B cell (primary cell): ENCODE results near the gene GDE1. TPM values are rescaled to one million over a fixed set of nuclear protein-coding genes. Genes with fewer than 3 reads are reported as not detected.

Experiments used
- ATAC-seq: fragments of 200-7000 bp; cut with Tn5 transposase; one replicate; pipeline ENCODE4 v1.10.0; 2021; ENCODE audit warnings: low read depth, mild to moderate bottlenecking, moderate number of reproducible peaks, moderate library complexity
- CTCF ChIA-PET: fragments of 350-600 bp; sonication (Branson Sonifier 250); formaldehyde crosslinking; loops from one replicate; lab custom pipeline; 2021; ENCODE audit warnings: antibody characterized with exemption, inconsistent platforms; lab: Charles Lee
- POLR2A ChIA-PET: fragments of 350-600 bp; sonication (Branson Sonifier 250); formaldehyde crosslinking; loops from one replicate; lab custom pipeline; 2021; ENCODE audit warnings: antibody characterized with exemption; lab: Charles Lee
- DNase-seq: peaks from one replicate; pipeline ENCODE4 v3.0.0; 2013
- H2AFZ ChIP-seq: 2 replicates; pipeline ENCODE4 v1.6.1; 2012; ENCODE audit warnings: mild to moderate bottlenecking, low read depth, low read length; ENCODE audit not compliant: insufficient read depth, poor library complexity, severe bottlenecking
- H3K27ac ChIP-seq, 2 donors: 1 replicate in 1 of 2; 2 replicates in 1 of 2; pipeline ENCODE4 v1.5.1; 2012 to 2013; ENCODE audit warnings: low read length in 2 of 2, mild to moderate bottlenecking in 2 of 2, moderate library complexity in 1 of 2
- H3K27me3 ChIP-seq, 4 experiments: fragments of 200-600 bp in 1 of 4; sonication (generic) in 1 of 4; replicated peaks in 1 of 4; 1 replicate in 2 of 4; 2 replicates in 2 of 4; pipeline versions ENCODE4 v1.6.1 to v1.7.0; 2013 to 2016; ENCODE audit warnings: low read length in 3 of 4, mild to moderate bottlenecking in 2 of 4, mixed read lengths in 1 of 4, moderate library complexity in 1 of 4; ENCODE audit not compliant: insufficient read depth in 4 of 4, control insufficient read depth in 3 of 4; ENCODE audit errors: control extremely low read depth in 1 of 4
- H3K36me3 ChIP-seq, 2 experiments: replicated peaks in 1 of 2; 1 replicate in 1 of 2; 2 replicates in 1 of 2; pipeline versions ENCODE4 v1.6.1 to v1.7.1; 2013; ENCODE audit warnings: low read length in 1 of 2; ENCODE audit not compliant: insufficient read depth in 2 of 2, control insufficient read depth in 1 of 2; ENCODE audit errors: control extremely low read depth in 1 of 2, extremely low read depth in 1 of 2
- H3K4me1 ChIP-seq, 2 donors: fragments of 200-600 bp in 1 of 2; sonication (generic) in 1 of 2; 1 replicate in 1 of 2; 2 replicates in 1 of 2; pipeline versions ENCODE4 v1.5.1 to v1.6.1; 2013 to 2017; ENCODE audit warnings: low read length in 2 of 2; ENCODE audit not compliant: control insufficient read depth in 2 of 2, insufficient read depth in 2 of 2
- H3K4me2 ChIP-seq: replicated peaks from 2 replicates; pipeline ENCODE3; 2012; ENCODE audit warnings: mild to moderate bottlenecking, low read depth, low read length; ENCODE audit not compliant: poor library complexity, severe bottlenecking
- H3K4me3 ChIP-seq, 5 experiments: fragments of 200-600 bp in 1 of 5; sonication (generic) in 1 of 5; 1 replicate in 3 of 5; 2 replicates in 2 of 5; pipeline versions ENCODE4 v1.5.1 to v1.7.0; 2011 to 2016; ENCODE audit warnings: low read length in 4 of 5, mild to moderate bottlenecking in 4 of 5, low read depth in 2 of 5, control low read depth in 1 of 5, moderate library complexity in 1 of 5; ENCODE audit not compliant: insufficient read depth in 1 of 5; ENCODE audit errors: control extremely low read depth in 1 of 5, extremely low read depth in 1 of 5
- H3K79me2 ChIP-seq: fragments of 200-600 bp; sonication (generic); one replicate; pipeline ENCODE4 v1.6.0; 2016; ENCODE audit warnings: low read length; ENCODE audit not compliant: control insufficient read depth, insufficient read depth
- H3K9ac ChIP-seq: fragments of 200-600 bp; sonication (generic); 2 replicates; pipeline ENCODE4 v1.6.1; 2017; ENCODE audit warnings: mild to moderate bottlenecking, low read length, moderate library complexity
- H3K9me3 ChIP-seq, 3 donors: one replicate each; pipeline versions ENCODE4 v1.6.1 to v1.7.1; 2013; ENCODE audit warnings: low read length in 2 of 3; ENCODE audit not compliant: control insufficient read depth in 2 of 3, insufficient read depth in 1 of 3; ENCODE audit errors: control extremely low read depth in 1 of 3
- H4K20me1 ChIP-seq: 2 replicates; pipeline ENCODE4 v1.6.0; 2012; ENCODE audit warnings: mild to moderate bottlenecking, low read length; ENCODE audit not compliant: insufficient read depth, control insufficient read depth, poor library complexity, severe bottlenecking
- H3K27ac Mint-ChIP-seq: one replicate; pipeline ENCODE4 v1.8.0; 2021; ENCODE audit warnings: mixed read lengths
- H3K27me3 Mint-ChIP-seq: one replicate; pipeline ENCODE4 v1.8.0; 2021; ENCODE audit warnings: mixed read lengths
- H3K4me1 Mint-ChIP-seq: one replicate; pipeline ENCODE4 v1.8.0; 2021; ENCODE audit warnings: mixed read lengths
- H3K4me3 Mint-ChIP-seq: one replicate; pipeline ENCODE4 v1.8.0; 2021; ENCODE audit warnings: mixed read lengths
- H3K9me3 Mint-ChIP-seq: one replicate; pipeline ENCODE4 v1.8.0; 2022; ENCODE audit warnings: mixed read lengths; ENCODE audit not compliant: insufficient read depth
- EZH2 ChIP-seq: IDR thresholded peaks from 2 replicates; pipeline ENCODE4 v1.6.1; 2012; ENCODE audit warnings: borderline replicate concordance, low read depth, mild to moderate bottlenecking, moderate library complexity, low read length; ENCODE audit not compliant: insufficient read depth, poor library complexity, severe bottlenecking
- WGBS: methylation state at CpG from one replicate; pipeline ENCODE4 v1.1.5; 2013; ENCODE audit warnings: missing lambda C conversion rate; ENCODE audit not compliant: insufficient coverage; 5-methylcytosine and 5-hydroxymethylcytosine counted together
- intact Hi-C: fragments of 100-400 bp; cut with micrococcal nuclease; formaldehyde crosslinking; loops from one replicate; pipeline ENCODE4 v1.10.0; 2022
- polyA plus RNA-seq: library from polyadenylated mRNA; depleted of rRNA; stranded (reverse); fragments of >200 nt; gene quantifications from 2 replicates; pipeline ENCODE4 v1.2.3, GENCODE V29; 2012
- total RNA-seq, 2 donors: library from RNA; stranded (reverse); fragments of 120-200 nt in 1 of 2; gene quantifications; 1 replicate in 1 of 2; 2 replicates in 1 of 2; pipeline versions ENCODE4 v1.2.3 to v1.2.4, GENCODE V29; 2013 to 2022
- TF ChIP-seq, protein P1 (sequence below): fragments of 200-600 bp; IDR thresholded peaks from one replicate; pipeline ENCODE4 v1.8.0; 2022; ENCODE audit warnings: antibody characterized with exemption, mild to moderate bottlenecking

GDE1 gene
- total and polyA plus RNA-seq, 2 donors (not counting 1 experiment from before 2014, with no cell fraction given), result 10.0 to 25.3 TPM

DNA sequence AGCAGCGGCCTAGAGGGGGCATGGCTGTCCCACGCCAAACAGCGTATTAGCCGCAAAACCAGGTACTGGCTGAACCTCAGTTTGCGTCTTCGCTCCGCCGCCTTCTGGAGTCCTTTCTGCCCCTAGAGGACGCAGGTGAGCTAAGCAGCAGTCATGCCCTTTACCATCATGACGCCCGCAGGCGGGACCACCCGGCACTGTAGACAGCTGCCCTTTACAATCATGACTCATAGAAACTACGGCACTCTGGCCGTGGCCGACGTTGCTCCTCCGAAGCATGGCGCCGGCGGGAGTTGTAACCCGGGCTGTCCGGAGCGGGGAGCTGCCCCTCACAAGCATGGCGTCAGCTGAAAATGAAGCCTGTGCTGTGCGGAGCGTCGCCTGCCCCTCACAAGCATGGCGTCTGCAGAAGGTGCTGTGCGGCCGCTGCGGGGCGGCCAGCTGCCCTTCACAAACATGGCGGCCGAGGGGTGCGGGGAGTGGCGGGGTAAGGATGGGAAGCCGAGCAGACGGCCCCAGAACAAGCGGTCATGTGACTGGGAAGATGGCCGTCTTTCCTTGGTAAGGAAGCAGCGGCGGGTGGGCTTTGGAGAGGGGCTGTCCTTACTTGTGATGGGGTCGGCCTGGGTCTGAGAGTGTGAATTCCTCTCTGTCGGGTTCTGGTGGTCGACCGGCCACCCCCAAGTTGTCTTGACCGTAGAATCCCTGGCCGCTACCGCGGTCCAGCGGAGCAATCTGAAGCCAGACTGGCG lies 33.5 kb upstream of the GDE1 start, which contains the start of gene VPS35L:
Gene VPS35L, plus strand, starts transcription at position 518 of the 752 bp plus-strand sequence. Its CDS starts 27 bp downstream, at position 545.
- peak within 1 kb of the TSS; percentile 86 for H3K9ac ChIP-seq
- Mint-ChIP-seq H3K9me3 (no peaks in the 10 kb centered on the region), H3K27ac (peak within 1 kb of the TSS; percentile 93), H3K27me3 (no peaks in the 10 kb centered on the region), H3K4me3 (peak within 1 kb of the TSS; percentile 93), H3K4me1 (peaks cover 24% of the 10 kb centered on the region)
- 0% methylated on average over 51 of the region's 53 CpGs for WGBS
- peaks cover 3% of the 10 kb centered on the region for H4K20me1 ChIP-seq
- peak within 1 kb of the TSS; percentile 87 for H3K4me2 ChIP-seq
- H3K9me3 ChIP-seq, result peaks cover 0 to 7% (median 0%) of the 10 kb centered on the region in 3 donors
- ChIA-PET POLR2A (interaction anchor here (0.6 to 3.3 kb wide), 11 partner anchors 31 to 765 kb away, joined by 3 to 19 read pairs (median 4); partner anchors contain the start of genes ARL6IP1, CCP110, COQ7 and IQCK), CTCF (interaction anchor here (0.8 to 6.3 kb wide), 19 partner anchors 9 to 830 kb away, joined by 3 to 55 read pairs (median 4); partner anchors contain the start of genes CCP110, GDE1, GPRC5B and IQCK)
- H3K4me3 ChIP-seq, result peak within 1 kb of the TSS; percentile 68 to 92 (median 87)
- DNase-seq, result peak; percentile 99
- H3K27me3 ChIP-seq, result no peaks in the 10 kb centered on the region
- H3K27ac ChIP-seq, result peak within 1 kb of the TSS; percentile 81 to 88
- peak within 1 kb of the TSS; percentile 98 for H2AFZ ChIP-seq
- ATAC-seq, result peak; percentile 94
- peaks cover 11% of the 10 kb centered on the region for H3K79me2 ChIP-seq
- no peaks in the 10 kb centered on the region for H3K36me3 ChIP-seq
- peaks cover 7 to 19% of the 10 kb centered on the region in 2 donors for H3K4me1 ChIP-seq
- intact Hi-C loops, result loop anchor here (1.0 to 10.0 kb wide), 6 partner anchors 32 to 1349 kb away; partner anchors contain the start of genes ARL6IP1, CCP110, DCUN1D3 and IQCK
- no peak for TF ChIP-seq EZH2
- TF ChIP-seq, protein P1, sequence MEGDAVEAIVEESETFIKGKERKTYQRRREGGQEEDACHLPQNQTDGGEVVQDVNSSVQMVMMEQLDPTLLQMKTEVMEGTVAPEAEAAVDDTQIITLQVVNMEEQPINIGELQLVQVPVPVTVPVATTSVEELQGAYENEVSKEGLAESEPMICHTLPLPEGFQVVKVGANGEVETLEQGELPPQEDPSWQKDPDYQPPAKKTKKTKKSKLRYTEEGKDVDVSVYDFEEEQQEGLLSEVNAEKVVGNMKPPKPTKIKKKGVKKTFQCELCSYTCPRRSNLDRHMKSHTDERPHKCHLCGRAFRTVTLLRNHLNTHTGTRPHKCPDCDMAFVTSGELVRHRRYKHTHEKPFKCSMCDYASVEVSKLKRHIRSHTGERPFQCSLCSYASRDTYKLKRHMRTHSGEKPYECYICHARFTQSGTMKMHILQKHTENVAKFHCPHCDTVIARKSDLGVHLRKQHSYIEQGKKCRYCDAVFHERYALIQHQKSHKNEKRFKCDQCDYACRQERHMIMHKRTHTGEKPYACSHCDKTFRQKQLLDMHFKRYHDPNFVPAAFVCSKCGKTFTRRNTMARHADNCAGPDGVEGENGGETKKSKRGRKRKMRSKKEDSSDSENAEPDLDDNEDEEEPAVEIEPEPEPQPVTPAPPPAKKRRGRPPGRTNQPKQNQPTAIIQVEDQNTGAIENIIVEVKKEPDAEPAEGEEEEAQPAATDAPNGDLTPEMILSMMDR, result peak; percentile 92

DNA sequence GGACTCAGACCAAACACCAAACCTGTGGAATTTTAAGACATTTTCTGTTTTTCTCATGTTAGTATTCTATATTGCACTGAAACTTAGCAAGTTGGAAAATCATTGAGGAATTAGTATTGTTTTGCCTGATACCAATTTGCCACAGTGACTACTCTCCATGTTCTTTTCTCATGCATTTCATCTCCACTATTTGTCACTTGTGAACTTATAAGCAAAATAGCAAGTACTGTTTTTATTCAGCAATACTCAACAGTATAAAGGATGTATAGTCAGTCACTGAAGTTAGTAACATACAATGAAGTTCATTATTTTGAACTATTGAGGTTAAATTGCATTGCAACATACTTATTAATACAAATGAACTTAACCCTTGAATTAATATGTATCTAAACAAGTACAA lies 27.8 kb upstream of the GDE1 start:
- Histone ChIP-seq H3K36me3 (peaks cover 0 to 9% of the 10 kb centered on the region in 2 experiments), H3K4me1 (peaks cover 3 to 5% of the 10 kb centered on the region in 2 donors), H4K20me1 (no peaks in the 10 kb centered on the region), H3K4me3 (no peak overlapping the region), H2AFZ (no peak overlapping the region), H3K27ac (no peak overlapping the region), H3K27me3 (no peaks in the 10 kb centered on the region), H3K4me2 (no peak overlapping the region), H3K9ac (no peak overlapping the region), H3K9me3 (no peaks in the 10 kb centered on the region), H3K79me2 (no peaks in the 10 kb centered on the region)
- intact Hi-C loops, result loop anchor here (10.0 kb wide), 1 partner anchor 1355 kb away; the partner anchor contains the start of genes DCUN1D3 and LYRM1
- Mint-ChIP-seq H3K4me3 (no peak overlapping the region), H3K4me1 (peaks cover 3% of the 10 kb centered on the region), H3K9me3 (no peaks in the 10 kb centered on the region), H3K27ac (no peak overlapping the region), H3K27me3 (no peaks in the 10 kb centered on the region)
- POLR2A ChIA-PET, result no interaction called here
- TF ChIP-seq, protein P1, result no peak
- no peak for TF ChIP-seq EZH2
- DNase-seq, result no peak
- ATAC-seq, result no peak
- CTCF ChIA-PET, result no interaction called here
